GM12878 (cell line): ENCODE results near the gene CCNI. TPM values are rescaled to one million over a fixed set of nuclear protein-coding genes. Genes with fewer than 3 reads are reported as not detected.

Experiments
- ATAC-seq: fragments of 200-7000 bp; cut with Tn5 transposase; 3 replicates; pipeline ENCODE4 v1.9.1; 2020; ENCODE audit warnings: mild to moderate bottlenecking, moderate library complexity
- BruUV-seq: library from RNA; stranded (reverse); fragments of 400-500 nt; replicated peaks from 2 replicates; lab custom pipeline; 2021; lab: Mats Ljungman, UMichigan
- CTCF ChIA-PET: fragments of 300-600 bp; sonication (Branson Sonifier 250); formaldehyde crosslinking; extraction: SDS; loops from one replicate; lab custom pipeline; 2021; ENCODE audit warnings: inconsistent platforms; lab: Yijun Ruan, JAX
- POLR2A ChIA-PET: fragments of 350-600 bp; formaldehyde crosslinking; extraction: SDS; loops from one replicate; lab custom pipeline; 2021; ENCODE audit warnings: inconsistent platforms; lab: Charles Lee
- RAD21 ChIA-PET: fragments of 300-600 bp; sonication (Branson Sonifier 250); formaldehyde crosslinking; loops from one replicate; lab custom pipeline; 2023; ENCODE audit warnings: antibody characterized with exemption; ENCODE audit not compliant: unreplicated experiment; lab: Charles Lee
- SMC1A ChIA-PET: fragments of 300-600 bp; sonication (Branson Sonifier 250); formaldehyde crosslinking; loops from one replicate; lab custom pipeline; 2023; ENCODE audit not compliant: unreplicated experiment, uncharacterized antibody; lab: Charles Lee
- DNase-seq: peaks from one replicate; pipeline ENCODE4 v3.0.0-alpha.2; 2011; ENCODE audit warnings: low read depth, low spot score
- FAIRE-seq: peaks from 3 replicates; lab custom pipeline; 2011; peaks lifted over from hg19 to GRCh38; lab: Jason Lieb, UNC
- H2AFZ ChIP-seq: 2 replicates; pipeline ENCODE4 v1.6.0; 2011; ENCODE audit warnings: low read depth, low read length, control low read depth; ENCODE audit not compliant: control insufficient read depth
- H3K27ac ChIP-seq: 2 replicates; pipeline ENCODE4 v1.5.1; 2011; ENCODE audit warnings: control low read depth; ENCODE audit not compliant: control insufficient read depth, insufficient read depth
- H3K27me3 ChIP-seq, 2 experiments: replicated peaks in 1 of 2; 2 replicates each; pipeline versions ENCODE4 v1.6.0 to v1.6.1; 2011; ENCODE audit warnings: low read length in 1 of 2; ENCODE audit not compliant: control insufficient read depth in 2 of 2, insufficient read depth in 2 of 2
- H3K36me3 ChIP-seq, 2 experiments: 2 replicates each; pipeline ENCODE4 v1.5.1; 2011; ENCODE audit warnings: low read length in 1 of 2; ENCODE audit not compliant: control insufficient read depth in 2 of 2, insufficient read depth in 2 of 2
- H3K4me1 ChIP-seq: 2 replicates; pipeline ENCODE4 v1.6.1; 2011; ENCODE audit warnings: mild to moderate bottlenecking, low read length, moderate library complexity, mixed read lengths; ENCODE audit not compliant: control insufficient read depth, insufficient read depth
- H3K4me2 ChIP-seq: 2 replicates; pipeline ENCODE4 v1.6.0; 2011; ENCODE audit warnings: control low read depth; ENCODE audit not compliant: control insufficient read depth, insufficient read depth
- H3K4me3 ChIP-seq: fragments of 200-600 bp; sonication (generic); 2 replicates; pipeline ENCODE4 v1.5.1; 2016
- H3K79me2 ChIP-seq: 2 replicates; pipeline ENCODE4 v1.6.0; 2011; ENCODE audit warnings: low read length; ENCODE audit not compliant: control insufficient read depth, insufficient read depth
- H3K9ac ChIP-seq: 2 replicates; pipeline ENCODE4 v1.8.0; 2011; ENCODE audit warnings: low read length, control low read depth, mixed read lengths; ENCODE audit not compliant: control insufficient read depth, insufficient read depth
- H3K9me3 ChIP-seq: replicated peaks from 3 replicates; pipeline ENCODE4 v1.5.1; 2011; ENCODE audit warnings: mild to moderate bottlenecking, low read length; ENCODE audit not compliant: control insufficient read depth, insufficient read depth
- H4K20me1 ChIP-seq: 2 replicates; pipeline ENCODE4 v1.6.0; 2011; ENCODE audit not compliant: control insufficient read depth, insufficient read depth
- HDGF ChIP-seq: fragments of 450-650 bp; IDR thresholded peaks from 2 replicates; pipeline ENCODE4 v1.6.1; 2016; ENCODE audit warnings: antibody characterized with exemption
- MYC ChIP-seq: IDR thresholded peaks from 2 replicates; pipeline ENCODE4 v1.6.1; 2011; ENCODE audit warnings: mild to moderate bottlenecking, low read length, moderate library complexity, inconsistent platforms; ENCODE audit not compliant: insufficient read depth, insufficient replicate concordance, insufficient read length, severe bottlenecking
- PAX8 ChIP-seq: fragments of 450-650 bp; IDR thresholded peaks from 2 replicates; pipeline ENCODE4 v1.6.1; 2017; ENCODE audit warnings: mild to moderate bottlenecking, moderate library complexity
- POLR2A ChIP-seq: IDR thresholded peaks from 2 replicates; pipeline ENCODE4 v1.6.1; 2011; ENCODE audit warnings: low read depth, mild to moderate bottlenecking, low read length
- SP1 ChIP-seq: IDR thresholded peaks from one replicate; pipeline ENCODE4 v1.6.1; 2011; ENCODE audit warnings: low read depth, low read length
- SRF ChIP-seq, 2 experiments: IDR thresholded peaks; 2 replicates each; pipeline ENCODE4 v1.6.1; 2011; ENCODE audit warnings: low read depth in 2 of 2, low read length in 2 of 2, mild to moderate bottlenecking in 1 of 2, moderate library complexity in 1 of 2
- ZNF622 ChIP-seq: fragments of 450-650 bp; IDR thresholded peaks from 2 replicates; pipeline ENCODE4 v1.6.1; 2017; ENCODE audit warnings: mild to moderate bottlenecking, inconsistent platforms
- WGBS: methylation state at CpG from one replicate; pipeline ENCODE4 v1.1.6; 2016; ENCODE audit warnings: low lambda C conversion rate; ENCODE audit not compliant: insufficient replicate concordance, insufficient coverage; ENCODE audit errors: missing lambda C conversion rate; 5-methylcytosine and 5-hydroxymethylcytosine counted together
- in situ Hi-C: fragments of 300-500 bp; cut with MboI; formaldehyde crosslinking; loops from 9 replicates; pipeline ENCODE4 v1.14.3; 2018; ENCODE audit warnings: mixed read lengths
- intact Hi-C: fragments of 100-400 bp; cut with micrococcal nuclease; formaldehyde crosslinking; loops from one replicate; pipeline ENCODE4 v1.14.2; 2022; ENCODE audit not compliant: unreplicated experiment
- polyA plus RNA-seq, 11 experiments: library from polyadenylated mRNA; depleted of rRNA in 4 of 11; unstranded in 6 of 11; stranded (reverse) in 5 of 11; fragments of >200 nt; fragmentation: Nextera tagmentation in 4 of 11; fragmentation: Illumina TruSeq in 1 of 11; extraction: Ambion mirVana in 4 of 11; extraction: Trizol in 1 of 11; gene quantifications; 1 replicate in 1 of 11; 2 replicates in 10 of 11; pipeline versions ENCODE4 v1.2.1 to v1.2.3, GENCODE V29; 2011 to 2016; ENCODE audit warnings: inconsistent platforms in 2 of 11, missing spikeins in 2 of 11, low read depth in 1 of 11
- total RNA-seq, 4 experiments: library from RNA; depleted of rRNA in 3 of 4; stranded (reverse); fragments of >200 nt in 3 of 4; fragmentation: Illumina TruSeq in 1 of 4; extraction: Trizol in 1 of 4; gene quantifications; 2 replicates each; pipeline versions ENCODE4 v1.2.1 to v1.2.3, GENCODE V29; 2013 to 2021

The CCNI gene
- total and polyA plus RNA-seq, 10 of the 15 experiments (the other 5 are each of a cell fraction or from before 2014, with no cell fraction given): 70.6 to 178 (median 105) TPM

DNA sequence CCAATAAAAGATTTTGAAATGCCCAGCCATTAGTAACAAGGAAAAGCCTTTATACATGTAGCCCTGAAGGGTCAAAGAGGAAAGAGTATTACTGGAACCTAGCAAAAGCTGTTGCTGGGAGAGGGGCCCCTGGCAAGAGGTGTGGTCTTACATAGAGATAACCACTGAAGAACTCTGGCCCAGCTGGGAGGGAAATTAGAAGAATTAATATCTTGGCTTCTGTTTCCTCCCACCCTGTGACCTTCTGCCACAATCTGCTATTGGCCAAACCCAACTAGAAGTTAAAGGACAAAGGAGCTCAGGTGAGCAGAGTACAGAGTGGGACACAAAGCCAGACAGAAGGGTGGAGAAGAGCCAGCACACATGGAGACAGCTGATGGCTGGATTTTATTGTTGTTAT lies 41.9 kb upstream of the CCNI start:
- TF ChIP-seq SP1 (no peak), SRF (IDR thresholded peaks at IDR 0.05; ENCODE audit: low read depth in 2 of 2, low read length in 2 of 2) (no peak), PAX8 (no peak), ZNF622 (no peak), HDGF (no peak)
- TF ChIP-seq, all 136 proteins: peak for 0
- Histone ChIP-seq H3K9ac (no peak overlapping the region), H3K27ac (no peak overlapping the region), H3K9me3 (no peaks in the 10 kb centered on the region), H4K20me1 (no peaks in the 10 kb centered on the region), H3K4me3 (no peak overlapping the region), H3K36me3 (no peaks in the 10 kb centered on the region), H2AFZ (no peak overlapping the region), H3K79me2 (no peaks in the 10 kb centered on the region), H3K4me2 (no peak overlapping the region), H3K4me1 (no peaks in the 10 kb centered on the region), H3K27me3 (no peaks in the 10 kb centered on the region)
- in situ Hi-C loops (no loop called here), intact Hi-C loops (no loop called here)
- ChIA-PET SMC1A (interaction anchor here (1.1 to 2.4 kb wide), 2 partner anchors 19 to 86 kb away, joined by 3 to 5 read pairs; no protein-coding TSS in a partner anchor), POLR2A (interaction anchor here (0.5 kb wide), 1 partner anchor 1146 kb away, joined by 3 read pairs; no protein-coding TSS in a partner anchor), CTCF (interaction anchor here (0.6 kb wide), 1 partner anchor 86 kb away, joined by 4 read pairs; no protein-coding TSS in a partner anchor), RAD21 (no interaction called here)
- FAIRE-seq: no peak
- BruUV-seq: no TSS peak
- DNase-seq: no peak
- ATAC-seq: no peak

DNA sequence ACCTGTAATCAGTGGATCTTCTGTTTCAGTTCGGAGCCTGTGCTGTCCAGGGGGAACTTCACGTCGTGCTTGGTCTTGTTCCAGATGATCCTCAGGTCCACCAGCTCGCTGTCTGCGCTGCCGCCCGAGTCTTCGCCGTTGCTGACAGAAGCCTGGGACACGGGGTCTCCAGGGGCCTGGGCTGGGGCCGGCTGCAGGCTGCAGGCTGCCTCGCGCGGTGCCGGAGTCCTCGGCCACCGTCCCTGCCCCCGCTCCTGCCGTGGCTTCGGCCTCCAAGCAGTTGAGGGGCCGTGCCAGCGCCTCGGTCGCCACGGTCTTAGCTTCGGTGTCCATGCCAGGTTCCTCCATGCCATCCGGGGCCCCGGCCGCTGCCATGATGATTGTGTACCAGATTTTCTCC lies 37.3 kb upstream of the CCNI start:
- no peak overlapping the region for H2AFZ ChIP-seq
- H3K4me3 ChIP-seq: no peak overlapping the region
- intact Hi-C loops: no loop called here
- no peaks in the 10 kb centered on the region for H3K4me1 ChIP-seq
- H4K20me1 ChIP-seq: no peaks in the 10 kb centered on the region
- no peaks in the 10 kb centered on the region for H3K27me3 ChIP-seq
- FAIRE-seq: no peak
- DNase-seq: no peak
- H3K4me2 ChIP-seq: no peak overlapping the region
- no peaks in the 10 kb centered on the region for H3K9me3 ChIP-seq
- POLR2A ChIA-PET: no interaction called here
- RAD21 ChIA-PET: no interaction called here
- no peak for ATAC-seq
- SMC1A ChIA-PET: no interaction called here
- in situ Hi-C loops: no loop called here
- H3K79me2 ChIP-seq: no peaks in the 10 kb centered on the region
- no peak overlapping the region for H3K27ac ChIP-seq
- CTCF ChIA-PET: no interaction called here
- WGBS: 65% methylated on average over 15 of the region's 29 CpGs
- no peaks in the 10 kb centered on the region for H3K36me3 ChIP-seq
- no peak overlapping the region for H3K9ac ChIP-seq
- no peak for TF ChIP-seq POLR2A
- no peak for TF ChIP-seq MYC
- no TSS peak for BruUV-seq
